Keratinocyte (primary cell): ENCODE measurements around the gene NF2. TPM values are rescaled to one million over a fixed set of nuclear protein-coding genes. Genes with fewer than 3 reads are reported as not detected.

ENCODE experiments used
- DNase-seq: peaks from one replicate; pipeline ENCODE4 v3.0.0-alpha.2; 2011; ENCODE audit warnings: low read depth, missing footprints, low spot score
- FAIRE-seq: peaks from 2 replicates; lab custom pipeline; 2011; peaks lifted over from hg19 to GRCh38; lab: Jason Lieb, UNC
- H2AFZ ChIP-seq: 2 replicates; pipeline ENCODE4 v1.6.0; 2012; ENCODE audit warnings: low read length, control low read depth, inconsistent platforms; ENCODE audit not compliant: control insufficient read depth
- H3K27ac ChIP-seq: 2 replicates; pipeline ENCODE4 v1.5.1; 2011; ENCODE audit warnings: low read length; ENCODE audit not compliant: control insufficient read depth, insufficient read depth
- H3K27me3 ChIP-seq: 3 replicates; pipeline ENCODE4 v1.6.0; 2011; ENCODE audit warnings: low read length; ENCODE audit not compliant: control insufficient read depth, insufficient read depth; ENCODE audit errors: extremely low read depth
- H3K36me3 ChIP-seq, 2 experiments: 2 replicates in 1 of 2; 3 replicates in 1 of 2; pipeline ENCODE4 v1.5.1; 2011; ENCODE audit warnings: low read length in 2 of 2, mild to moderate bottlenecking in 1 of 2; ENCODE audit not compliant: control insufficient read depth in 2 of 2, insufficient read depth in 2 of 2; ENCODE audit errors: extremely low read depth in 1 of 2
- H3K4me1 ChIP-seq: 3 replicates; pipeline ENCODE4 v1.5.1; 2011; ENCODE audit warnings: low read length; ENCODE audit not compliant: control insufficient read depth, insufficient read depth; ENCODE audit errors: extremely low read depth
- H3K4me2 ChIP-seq: 3 replicates; pipeline ENCODE4 v1.6.0; 2011; ENCODE audit warnings: low read depth, low read length; ENCODE audit not compliant: control insufficient read depth, insufficient read depth; ENCODE audit errors: extremely low read depth
- H3K4me3 ChIP-seq, 3 experiments: fragments of 200-600 bp in 1 of 3; sonication (generic) in 1 of 3; 2 replicates in 2 of 3; 3 replicates in 1 of 3; pipeline ENCODE4 v1.5.1; 2011 to 2016; ENCODE audit warnings: low read length in 3 of 3, mild to moderate bottlenecking in 3 of 3, control low read depth in 2 of 3, inconsistent platforms in 1 of 3, low read depth in 1 of 3, mixed read lengths in 1 of 3, mixed run types in 1 of 3, moderate library complexity in 1 of 3; ENCODE audit not compliant: control insufficient read depth in 2 of 3, insufficient read depth in 2 of 3; ENCODE audit errors: extremely low read depth in 1 of 3
- H3K79me2 ChIP-seq: 2 replicates; pipeline ENCODE4 v1.6.0; 2012; ENCODE audit warnings: low read length; ENCODE audit not compliant: control insufficient read depth, insufficient read depth
- H3K9ac ChIP-seq: 3 replicates; pipeline ENCODE4 v1.6.0; 2011; ENCODE audit warnings: low read length; ENCODE audit not compliant: control insufficient read depth, insufficient read depth; ENCODE audit errors: extremely low read depth
- H3K9me1 ChIP-seq: 3 replicates; pipeline ENCODE4 v1.6.0; 2011; ENCODE audit warnings: low read length; ENCODE audit not compliant: control insufficient read depth, insufficient read depth; ENCODE audit errors: extremely low read depth
- H3K9me3 ChIP-seq: 2 replicates; pipeline ENCODE4 v1.5.1; 2012; ENCODE audit warnings: low read depth, low read length; ENCODE audit not compliant: control insufficient read depth
- H4K20me1 ChIP-seq: 3 replicates; pipeline ENCODE4 v1.6.0; 2011; ENCODE audit warnings: low read length; ENCODE audit not compliant: control insufficient read depth, insufficient read depth; ENCODE audit errors: extremely low read depth
- CTCF ChIP-seq, 3 experiments: IDR thresholded peaks in 1 of 3; conservative IDR thresholded peaks in 1 of 3; optimal IDR thresholded peaks in 1 of 3; 2 replicates in 2 of 3; 3 replicates in 1 of 3; pipeline versions ENCODE3 to v1.5.1; 2011; ENCODE audit warnings: low read length in 3 of 3, mild to moderate bottlenecking in 3 of 3, moderate library complexity in 2 of 3, control low read depth in 1 of 3, inconsistent platforms in 1 of 3; ENCODE audit not compliant: insufficient read depth in 2 of 3; ENCODE audit errors: extremely low read depth in 1 of 3
- EZH2 ChIP-seq: IDR thresholded peaks from one replicate; pipeline ENCODE4 v1.6.1; 2012; ENCODE audit warnings: inconsistent platforms, mild to moderate bottlenecking, low read length, moderate library complexity
- dilution Hi-C: fragments of 300-500 bp; cut with MboI; formaldehyde crosslinking; loops from one replicate; pipeline ENCODE4 v1.7.0; 2020; ENCODE audit warnings: low sequenced_read_pairs; ENCODE audit not compliant: extremely low pct_ligation_motif_present
- polyA plus RNA-seq, 5 experiments: library from polyadenylated mRNA; depleted of rRNA in 3 of 5; stranded (reverse) in 3 of 5; stranded (forward) in 1 of 5; unstranded in 1 of 5; fragments of >200 nt; gene quantifications; 1 replicate in 1 of 5; 2 replicates in 3 of 5; 3 replicates in 1 of 5; pipeline versions ENCODE4 v1.2.1 to v1.2.3, GENCODE V29; 2011 to 2012; ENCODE audit warnings: missing spikeins in 2 of 5, low read depth in 1 of 5, low replicate concordance in 1 of 5

Gene NF2
- polyA plus RNA-seq, 1 donor (not counting 4 experiments of a cell fraction or from before 2014, with no cell fraction given), result 50.2 TPM

- H3K79me2 ChIP-seq, result no peaks in the 10 kb centered on the region
- H3K4me3 ChIP-seq, result no peak overlapping the region
- H3K9me1 ChIP-seq, result peaks cover 6% of the 10 kb centered on the region
- dilution Hi-C loops, result no loop called here
- no peak overlapping the region for H3K27ac ChIP-seq
- no peaks in the 10 kb centered on the region for H3K9me3 ChIP-seq
- DNase-seq (no peak), FAIRE-seq (peak; percentile 48)
- H3K4me2 ChIP-seq, result no peak overlapping the region
- TF ChIP-seq CTCF (optimal IDR thresholded peaks at IDR 0.05 in 1 of 3, IDR thresholded peaks at IDR 0.05 in 1 of 3, conservative IDR thresholded peaks at IDR 0.05 in 1 of 3; ENCODE audit: extremely low read depth in 1 of 3, insufficient read depth in 2 of 3, low read length in 3 of 3) (no peak), EZH2 (no peak)
- H2AFZ ChIP-seq, result no peak overlapping the region
- H4K20me1 ChIP-seq, result peaks cover 21% of the 10 kb centered on the region
- peaks cover 9 to 32% of the 10 kb centered on the region in 2 experiments for H3K36me3 ChIP-seq
- no peaks in the 10 kb centered on the region for H3K27me3 ChIP-seq
- H3K9ac ChIP-seq, result no peak overlapping the region
- peaks cover 22% of the 10 kb centered on the region for H3K4me1 ChIP-seq
These were observed 87.0 kb downstream of the NF2 start for GRCh38 chr22:29690476-29690875.

GRCh38 chr22:29691636-29692326 lies 88.3 kb downstream of the NF2 start:
- Histone ChIP-seq H3K9ac (no peak overlapping the region), H4K20me1 (peaks cover 24% of the 10 kb centered on the region), H2AFZ (no peak overlapping the region), H3K27me3 (no peaks in the 10 kb centered on the region), H3K4me3 (no peak overlapping the region), H3K36me3 (peaks cover 9 to 30% of the 10 kb centered on the region in 2 experiments), H3K9me3 (no peaks in the 10 kb centered on the region), H3K79me2 (no peaks in the 10 kb centered on the region), H3K27ac (no peak overlapping the region), H3K4me2 (no peak overlapping the region), H3K9me1 (peaks cover 6% of the 10 kb centered on the region), H3K4me1 (peaks cover 24% of the 10 kb centered on the region)
- dilution Hi-C loops, result no loop called here
- no peak for FAIRE-seq
- TF ChIP-seq CTCF (optimal IDR thresholded peaks at IDR 0.05 in 1 of 3, IDR thresholded peaks at IDR 0.05 in 1 of 3, conservative IDR thresholded peaks at IDR 0.05 in 1 of 3; ENCODE audit: extremely low read depth in 1 of 3, insufficient read depth in 2 of 3, low read length in 3 of 3) (no peak), EZH2 (no peak)
- DNase-seq, result no peak
